Erythroblast (primary cell): ENCODE results near the gene WASF2.

ENCODE experiments used
- GATA1 ChIP-seq: IDR thresholded peaks from 2 replicates; pipeline ENCODE4 v1.6.1; 2011; ENCODE audit warnings: low read depth, mild to moderate bottlenecking, control low read depth, low read length, moderate library complexity
- POLR2A ChIP-seq: IDR thresholded peaks from 2 replicates; pipeline ENCODE4 v1.6.1; 2011; ENCODE audit warnings: mild to moderate bottlenecking, low read length

DNA sequence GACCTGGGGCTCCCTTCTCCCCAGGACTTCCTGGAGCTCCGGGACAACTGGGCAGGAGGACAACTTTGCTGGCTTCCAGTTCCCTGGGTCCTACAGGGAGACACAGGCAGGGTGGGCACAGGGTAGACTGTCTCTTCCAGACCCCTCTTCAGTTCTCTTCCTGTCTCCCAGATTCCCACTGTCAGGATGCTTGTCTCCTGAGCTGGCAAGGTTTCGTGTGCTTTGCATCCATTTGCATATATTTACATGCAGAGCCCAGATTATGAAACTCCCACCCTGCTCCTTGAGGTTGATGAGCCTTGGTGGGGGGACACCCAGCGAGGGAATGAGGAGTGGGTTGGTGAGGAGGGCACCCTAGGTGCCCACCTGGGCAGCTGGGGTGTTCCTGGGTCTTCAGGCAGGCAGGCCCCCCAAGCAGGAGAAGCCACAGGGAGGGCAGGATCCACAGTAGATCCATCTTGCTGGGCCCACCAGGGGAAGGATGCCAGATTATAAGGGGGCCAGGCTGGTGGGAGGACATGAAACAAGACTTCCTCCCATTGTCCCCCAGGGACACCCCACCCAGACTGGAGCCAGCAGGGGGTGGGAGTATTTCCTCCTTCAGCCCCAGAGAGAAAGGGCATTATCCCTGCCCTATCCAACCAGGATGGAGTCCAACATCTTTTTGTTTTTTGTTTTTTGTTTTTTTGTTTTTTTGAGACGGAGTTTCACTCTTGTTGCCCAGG is 115.4 kb downstream of the WASF2 start, which contains the start of gene FCN3:
- TF ChIP-seq POLR2A (no peak), GATA1 (no peak)
